CD4-positive, alpha-beta T cell treated with Interleukin-21 for 1 hour (primary cell): ENCODE results near the gene PTPN4.
A peak's percentile ranks its signal among the peaks of the same experiment; 100 is the strongest.

Experiments
- DNase-seq: peaks from one replicate; pipeline ENCODE4 v3.0.0-alpha.2; 2020

PTPN4 gene

DNA sequence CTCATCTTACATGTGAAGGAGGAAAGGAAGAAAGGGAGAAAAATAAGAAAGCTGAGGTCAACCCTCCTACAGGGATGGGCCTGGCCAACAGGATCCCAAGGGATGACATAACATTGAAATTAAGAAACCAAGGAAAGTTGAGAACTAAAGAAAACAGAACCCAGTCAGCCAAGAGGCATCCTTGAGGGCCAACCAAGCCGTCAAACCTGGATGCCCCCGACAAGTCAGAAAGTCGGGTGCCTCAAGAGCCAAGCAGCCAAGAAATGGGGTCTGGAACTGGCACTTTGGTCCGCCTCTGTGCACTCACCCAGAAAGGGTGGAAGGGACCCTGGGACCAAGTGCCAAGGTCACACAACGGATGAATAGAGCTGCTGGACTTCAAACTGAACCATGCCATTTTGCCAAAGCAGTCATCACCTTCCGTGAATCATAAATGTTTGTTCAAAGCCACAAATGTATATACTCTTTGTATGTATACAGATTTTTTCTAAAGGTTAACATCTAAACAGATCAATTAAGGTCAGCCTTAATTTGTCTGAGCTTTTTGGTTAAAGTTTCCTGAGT lies 27.0 kb upstream of the PTPN4 start:
- DNase-seq, result no peak

DNA sequence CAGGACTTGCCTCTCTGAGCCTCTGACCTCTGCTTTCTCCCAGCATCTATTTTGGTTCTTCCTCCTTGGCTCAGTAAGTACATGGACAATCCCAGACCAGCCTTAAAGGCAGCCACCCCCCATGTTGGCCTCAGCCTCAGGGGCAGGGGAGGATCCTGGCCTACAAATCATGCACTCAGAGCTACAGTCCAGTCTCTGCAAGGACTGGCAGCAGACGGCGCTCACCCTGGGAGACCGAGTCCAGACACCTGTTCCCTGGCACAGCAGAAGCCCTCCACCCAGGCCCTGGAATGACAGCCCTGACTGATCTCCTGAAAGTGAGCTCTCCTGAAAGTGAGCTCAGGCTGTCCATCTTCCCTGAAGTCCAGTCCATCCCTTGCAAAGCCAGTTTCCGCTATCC lies 25.7 kb upstream of the PTPN4 start:
- DNase-seq, result no peak

DNA sequence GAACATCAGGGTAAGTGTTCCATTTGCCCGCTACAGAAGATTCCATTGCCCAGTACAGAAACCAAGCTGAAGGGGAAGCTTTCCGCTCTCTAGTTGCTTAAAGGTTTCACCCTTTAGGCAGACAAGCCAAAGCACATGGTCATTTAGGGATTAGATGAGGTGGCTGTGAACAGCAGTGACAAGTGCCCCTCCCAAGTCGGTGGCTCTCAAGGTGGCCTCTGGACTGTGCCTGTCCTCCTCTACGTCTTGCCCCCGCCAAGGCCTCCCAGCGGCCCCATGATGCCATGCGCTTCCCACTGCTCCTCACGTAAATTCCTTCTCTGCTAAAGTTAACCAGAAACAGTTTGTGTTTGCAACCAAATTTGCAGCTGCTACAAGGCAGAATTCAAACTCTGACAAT lies 24.2 kb upstream of the PTPN4 start:
- DNase-seq, result no peak

- DNase-seq, result no peak
Observed at GRCh38 chr2:119736021-119736420, 23.7 kb upstream of the PTPN4 start.

GRCh38 chr2:119739580-119740255 lies 20.0 kb upstream of the PTPN4 start:
- DNase-seq, result no peak

DNA sequence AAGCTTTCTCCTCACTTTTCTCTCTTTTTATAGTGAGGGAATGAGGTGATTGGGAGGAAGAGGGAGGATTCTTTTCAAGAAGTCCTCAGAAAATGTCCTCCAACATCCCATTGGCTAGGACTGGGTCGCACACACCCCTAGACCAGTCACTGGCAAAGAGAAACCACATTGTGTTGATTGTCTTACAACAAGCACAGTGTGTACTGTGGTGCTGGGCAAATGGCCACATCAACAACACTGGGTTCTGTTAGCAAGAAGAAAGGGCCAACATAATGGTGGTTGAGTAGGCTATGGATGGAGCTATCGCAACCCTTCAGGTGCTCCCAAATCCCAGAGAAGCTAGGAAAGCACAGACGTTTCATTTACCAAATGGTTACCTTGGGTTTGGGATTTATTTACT lies 18.7 kb upstream of the PTPN4 start:
- DNase-seq, result no peak

DNA sequence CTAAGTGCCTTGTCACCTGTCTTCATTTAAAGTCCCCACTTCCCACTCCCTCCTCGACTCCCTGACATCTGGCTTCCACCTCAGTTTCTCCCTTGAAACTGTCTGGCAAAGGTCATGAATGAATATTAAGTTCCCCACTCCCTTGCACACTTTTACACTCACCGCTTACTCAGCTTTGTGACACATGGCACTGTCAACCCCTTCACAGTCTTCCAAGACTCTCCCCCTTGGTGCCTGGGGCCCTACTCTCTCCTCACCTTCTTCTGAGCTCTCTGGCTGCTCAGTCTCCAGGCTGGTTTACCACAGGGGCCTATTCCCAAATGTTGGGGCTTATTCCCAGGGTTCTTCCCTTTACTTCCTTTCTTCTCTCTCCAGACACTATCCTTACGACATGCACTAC lies 17.9 kb upstream of the PTPN4 start:
- DNase-seq, result no peak

- DNase-seq, result no peak
Observed at GRCh38 chr2:119744335-119744939, 15.3 kb upstream of the PTPN4 start.

DNA sequence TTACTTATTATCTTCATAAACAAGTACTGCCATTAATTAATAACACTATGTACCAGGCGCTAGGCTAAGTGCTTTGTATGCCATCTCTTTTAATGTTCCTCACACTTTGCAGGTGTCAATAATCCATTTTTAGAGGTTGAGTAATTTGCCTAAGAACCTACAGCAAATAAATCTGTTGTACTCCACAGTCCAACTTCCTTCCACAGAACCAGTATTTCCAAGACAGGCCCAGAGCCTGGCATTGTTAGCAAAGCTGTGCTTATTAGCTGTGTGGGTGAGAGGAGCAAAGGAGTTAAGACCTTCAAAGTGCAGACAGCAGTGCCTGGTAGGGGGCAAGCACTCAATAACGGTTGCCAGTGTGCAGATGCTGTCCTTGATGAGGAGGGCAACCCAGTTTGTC lies 14.2 kb upstream of the PTPN4 start:
- no peak for DNase-seq

DNA sequence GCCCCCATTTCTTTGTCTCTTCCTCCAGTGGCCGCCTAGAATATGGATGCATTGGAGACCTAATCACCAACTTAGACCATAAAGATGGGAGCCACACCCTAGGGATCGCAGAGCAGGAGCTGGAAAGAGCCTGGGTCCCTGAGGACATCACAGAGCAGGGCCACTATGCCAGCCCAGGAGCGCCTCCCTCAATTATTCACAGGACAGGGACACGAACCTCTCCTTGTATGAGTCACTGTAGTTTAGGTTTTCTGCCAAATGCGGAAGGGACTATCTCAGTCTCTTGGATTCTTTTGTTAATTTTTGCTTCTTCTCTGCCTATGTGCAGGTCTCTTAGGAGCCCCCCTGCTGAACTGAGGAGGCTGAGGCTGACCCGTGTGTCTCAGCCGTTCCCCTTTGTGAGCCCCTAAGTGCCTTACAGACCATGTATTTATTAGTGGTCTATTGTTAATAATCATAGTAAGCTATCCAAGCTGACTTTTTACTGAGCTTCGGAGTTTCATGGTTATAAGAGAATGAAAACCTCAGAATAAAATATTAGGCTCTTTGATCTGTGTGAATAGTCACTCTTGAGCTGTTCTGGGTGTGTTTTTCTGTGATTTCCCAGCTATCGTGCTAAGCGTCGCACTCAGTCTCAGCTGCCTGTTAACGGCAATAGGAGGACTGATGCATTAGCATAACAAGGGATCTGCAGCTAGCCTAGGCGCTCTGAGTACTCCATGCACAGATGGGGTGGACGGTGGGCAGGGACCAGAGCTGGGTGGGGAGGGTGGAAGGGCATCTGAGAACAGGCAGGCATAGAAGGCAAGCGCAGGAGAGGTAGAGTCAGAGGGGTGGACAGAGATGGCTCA lies 12.7 kb upstream of the PTPN4 start:
- no peak for DNase-seq

- no peak for DNase-seq
Observed at GRCh38 chr2:119748135-119748534, 11.6 kb upstream of the PTPN4 start.

- no peak for DNase-seq
Observed at GRCh38 chr2:119749477-119750012, 10.2 kb upstream of the PTPN4 start.

GRCh38 chr2:119751706-119752105 lies 8.0 kb upstream of the PTPN4 start:
- no peak for DNase-seq

DNA sequence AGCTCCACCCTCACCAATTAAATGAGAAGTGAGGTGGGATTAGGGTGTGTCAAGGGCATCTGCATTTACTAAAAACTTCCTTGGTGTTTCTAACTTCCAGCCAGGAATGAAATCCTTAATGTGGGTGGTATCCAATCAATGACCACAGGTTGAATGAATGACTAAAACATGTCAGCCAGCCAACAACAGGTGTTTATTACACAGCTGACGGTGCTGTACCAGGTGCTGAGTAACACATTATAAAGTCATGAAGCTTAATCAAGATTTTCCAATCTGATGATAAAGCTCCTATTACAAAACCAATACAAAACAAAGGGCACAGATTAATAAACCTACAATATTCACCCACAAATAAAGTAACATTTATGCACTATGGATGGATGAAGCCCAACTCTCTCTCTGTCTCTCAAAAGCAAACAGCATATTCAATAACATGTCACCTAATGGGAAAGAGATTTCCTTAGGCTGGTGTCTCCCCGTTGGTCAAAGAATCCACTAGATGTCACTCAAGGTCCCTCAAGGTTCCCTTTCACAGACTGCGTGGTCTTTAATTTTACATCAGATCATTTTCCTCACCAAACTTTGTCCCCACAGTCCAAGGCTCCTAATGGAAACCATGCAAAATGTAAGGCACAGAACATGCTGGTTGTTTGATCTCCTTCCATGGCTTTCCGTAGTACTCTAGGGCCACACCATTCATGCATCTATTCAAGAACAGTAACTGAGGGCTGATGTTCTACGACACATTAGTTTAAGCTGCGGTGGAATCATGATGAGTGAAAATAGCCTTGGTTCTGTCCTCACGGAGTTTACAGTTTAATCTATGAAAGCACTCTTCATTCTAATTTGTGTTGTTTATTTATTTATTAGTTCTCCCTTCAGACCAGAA lies 6.4 kb upstream of the PTPN4 start:
- DNase-seq, result peak; percentile 71

DNA sequence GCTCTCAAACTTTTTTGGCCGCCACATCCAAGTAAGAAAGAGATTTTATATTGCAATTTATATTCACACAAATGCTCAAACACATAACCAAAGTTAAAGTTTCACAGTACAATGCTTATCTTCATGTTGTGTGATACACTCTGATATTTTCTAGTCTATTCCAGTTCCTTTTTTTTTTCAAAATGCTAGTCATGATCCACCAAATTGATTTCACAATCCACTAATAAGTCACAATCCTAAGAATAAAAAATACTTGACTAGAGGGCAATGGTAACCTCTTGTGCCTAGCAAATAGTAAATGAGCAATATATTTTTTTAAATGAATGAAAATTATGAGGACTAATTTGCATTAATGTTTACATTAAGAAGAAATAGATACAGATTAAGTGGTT lies 5.8 kb upstream of the PTPN4 start:
- no peak for DNase-seq

GRCh38 chr2:119755906-119756305 lies 3.8 kb upstream of the PTPN4 start:
- DNase-seq, result no peak

- DNase-seq, result no peak
Observed at GRCh38 chr2:119756837-119757236, 2.9 kb upstream of the PTPN4 start.

DNA sequence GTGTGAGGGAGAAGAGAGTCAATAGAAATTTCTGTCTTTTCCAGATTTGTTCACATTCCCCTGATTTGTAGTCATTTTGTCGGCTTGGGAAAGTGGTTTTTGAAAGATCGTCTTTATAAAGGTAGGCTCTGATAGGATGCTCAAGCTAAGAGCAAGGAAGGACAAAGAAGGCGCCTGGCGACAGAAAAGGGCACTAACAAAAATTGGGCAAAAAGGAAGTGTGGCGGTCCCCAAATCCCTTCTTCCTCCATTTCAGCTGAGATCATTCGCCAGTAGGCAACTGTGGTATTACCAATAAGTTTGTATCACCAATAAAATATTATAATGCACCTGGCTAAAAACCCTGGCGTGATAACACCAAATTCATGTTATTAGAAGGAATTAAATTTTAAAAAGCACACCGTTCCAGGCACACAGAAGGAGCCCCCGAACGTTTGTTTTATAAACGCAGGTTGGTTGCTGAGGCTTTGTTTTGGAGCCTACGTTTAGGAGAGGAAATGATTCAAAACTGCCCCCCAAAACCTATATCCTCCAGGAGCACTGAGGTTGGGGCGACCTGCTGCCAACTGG lies 756 bp upstream of the PTPN4 start:
- no peak for DNase-seq

GRCh38 chr2:119760237-119760955 lies 674 bp downstream of the PTPN4 start:
- DNase-seq, result no peak

DNA sequence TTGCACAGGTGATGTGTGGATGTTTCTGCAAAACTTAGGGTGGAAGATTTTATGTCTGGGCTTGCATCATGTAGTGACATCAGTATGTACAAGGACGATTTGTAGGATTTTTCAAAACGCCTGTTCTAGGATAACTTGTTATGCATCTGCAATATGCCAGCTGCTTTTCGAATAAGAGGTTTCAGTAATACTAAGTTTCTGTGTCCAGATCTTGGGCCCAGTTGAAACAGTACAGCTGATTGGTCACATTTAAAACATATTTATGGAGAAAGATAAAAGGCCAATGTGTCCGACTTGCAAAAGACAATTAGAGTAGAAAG lies 1.2 kb downstream of the PTPN4 start:
- no peak for DNase-seq

GRCh38 chr2:119764832-119765231 lies 5.1 kb downstream of the PTPN4 start:
- DNase-seq, result no peak
